Measurements from ENCODE around the gene STARD9. TPM values are rescaled to one million over a fixed set of nuclear protein-coding genes. Genes with fewer than 3 reads are reported as not detected.
A peak's percentile ranks its signal among the peaks of the same experiment; 100 is the strongest.

The STARD9 gene
- total and polyA plus RNA-seq, 9 of the 15 experiments (the other 6 are each of a cell fraction or from before 2014, with no cell fraction given), result 0.45 to 6.0 (median 3.6) TPM

- TF ChIP-seq ETV1 (tag; conservative IDR thresholded peaks at IDR 0.05; ENCODE audit: low read depth) (0 out of 2 replicates have a peak, but pooled peaks have one; percentile 23), BRD4 (IDR thresholded peaks at IDR 0.05) (no peak), POLR3G (IDR thresholded peaks at IDR 0.05; ENCODE audit: extremely low read depth, insufficient read length, insufficient replicate concordance) (no peak), MEF2D (tag; conservative IDR thresholded peaks at IDR 0.05; ENCODE audit: low read depth) (no peak), YBX1 (IDR thresholded peaks at IDR 0.05) (no peak), PKNOX1 (IDR thresholded peaks at IDR 0.05) (peak; percentile 80), ZNF592 (IDR thresholded peaks at IDR 0.05) (no peak), ZBTB5 (IDR thresholded peaks at IDR 0.05) (peak; percentile 58; the same call in 1 of the 2 replicates), LEF1 (IDR thresholded peaks at IDR 0.05) (peak; percentile 64), HMGN3 (IDR thresholded peaks at IDR 0.05; ENCODE audit: borderline replicate concordance, extremely low read depth, insufficient read length, low read depth, low read length) (peak; percentile 29), ZNF12 (CRISPR knock-in tag; IDR thresholded peaks at IDR 0.05) (no peak), HDAC1 (IDR thresholded peaks at IDR 0.05) (peak in 1 of 2 experiments; percentile 88; a peak in 3 of 4 replicates), LCOR (CRISPR knock-in tag; IDR thresholded peaks at IDR 0.05) (peak; percentile 85), RAD21 (CRISPR knock-in tag; conservative IDR thresholded peaks at IDR 0.05 in 1 of 2, IDR thresholded peaks at IDR 0.05 in 1 of 2) (no peak), ARID1B (IDR thresholded peaks at IDR 0.05) (peak; percentile 96), PTTG1 (tag; IDR thresholded peaks at IDR 0.05; ENCODE audit: low read depth) (no peak), FOXJ2 (tag; IDR thresholded peaks at IDR 0.05) (peak; percentile 28; the same call in 1 of the 2 replicates), CREB1 (IDR thresholded peaks at IDR 0.05) (peak; percentile 27; the same call in 1 of the 2 replicates), CREB1 (CRISPR knock-in tag; IDR thresholded peaks at IDR 0.05) (no peak), TCF3 (CRISPR knock-in tag; IDR thresholded peaks at IDR 0.05) (peak; percentile 93), COPS2 (conservative IDR thresholded peaks at IDR 0.05) (no peak)
Measured at GRCh38 chr15:42584031-42584765, 8.8 kb downstream of the STARD9 start (continued).
